COLO668 (cell line): ENCODE measurements around the gene APLP1.
"Not testable (repeated sequence)": the region's sequence is repeated elsewhere in the genome, so short reads cannot be mapped to it uniquely, and the experiment has no call there.

Experiments
- DNase-seq: peaks from one replicate; lab custom pipeline; 2025; ENCODE audit not compliant: unreplicated experiment; lab: John Stamatoyannopoulos, UW

The APLP1 gene

GRCh38 chr19:35882114-35882832, 13.9 kb downstream of the APLP1 start:
- DNase-seq, result peak; percentile 26

- DNase-seq, result no peak
These were observed 15.5 kb downstream of the APLP1 start for GRCh38 chr19:35883882-35884281.

- DNase-seq, result no peak
These were observed 16.9 kb downstream of the APLP1 start for GRCh38 chr19:35885225-35885738.

GRCh38 chr19:35885904-35886303, 17.5 kb downstream of the APLP1 start:
- no peak for DNase-seq

GRCh38 chr19:35887197-35887596, 18.8 kb downstream of the APLP1 start:
- DNase-seq, result no peak

GRCh38 chr19:35888398-35888797, 20.0 kb downstream of the APLP1 start:
- DNase-seq, result no peak

- no peak for DNase-seq
These were observed 21.2 kb downstream of the APLP1 start for GRCh38 chr19:35889370-35890112.

GRCh38 chr19:35890113-35890650, 21.8 kb downstream of the APLP1 start:
- DNase-seq, result no peak

GRCh38 chr19:35891819-35892218, 23.4 kb downstream of the APLP1 start:
- DNase-seq, result not testable (repeated sequence)

- DNase-seq, result no peak
These were observed 26.0 kb downstream of the APLP1 start for GRCh38 chr19:35894342-35894741.

- DNase-seq, result no peak
These were observed 27.7 kb downstream of the APLP1 start for GRCh38 chr19:35895911-35896642.

- DNase-seq, result no peak
These were observed 28.3 kb downstream of the APLP1 start for GRCh38 chr19:35896643-35897040.

GRCh38 chr19:35897706-35898451, 29.5 kb downstream of the APLP1 start:
- DNase-seq, result no peak

- DNase-seq, result peak; percentile 27
These were observed 30.1 kb downstream of the APLP1 start for GRCh38 chr19:35898499-35898809.

GRCh38 chr19:35899547-35900214, 31.3 kb downstream of the APLP1 start:
- DNase-seq, result peak; percentile 91

- DNase-seq, result no peak
These were observed 32.8 kb downstream of the APLP1 start for GRCh38 chr19:35901055-35901644.

GRCh38 chr19:35901854-35902661, 33.7 kb downstream of the APLP1 start, which contains the start of gene HCST:
TSS of gene HCST (plus strand) at chr19:35902529. CDS start at chr19:35902594, 65 bp downstream.
- DNase-seq, result no peak

GRCh38 chr19:35902870-35903475, 34.6 kb downstream of the APLP1 start:
- DNase-seq, result no peak
